ENCODE data around the gene GPR143.
"Not testable (repeated sequence)": the region's sequence is repeated elsewhere in the genome, so short reads cannot be mapped to it uniquely, and the experiment has no call there.

Gene GPR143

GRCh38 chrX:9785944-9786797, 20.5 kb upstream of the GPR143 start, which contains the start of gene SHROOM2:
SHROOM2 (plus strand) TSS chrX:9786429; CDS start chrX:9786546, 117 bp downstream.
- no peaks in the 10 kb centered on the region for H3K27me3 ChIP-seq (ENCODE audit: insufficient read depth, insufficient read length)
- peak within 1 kb of the TSS; percentile 89 for H3K9ac ChIP-seq (ENCODE audit: insufficient read length, low read depth)
- peaks cover 11% of the 10 kb centered on the region for H3K4me1 ChIP-seq (ENCODE audit: insufficient read depth, insufficient read length)
- H3K9me3 ChIP-seq (ENCODE audit: insufficient read depth, low read length), result peaks cover 8% of the 10 kb centered on the region; the same call in 1 of the 2 replicates
- DNase-seq (ENCODE audit: low read depth, low spot score), result no peak
- H3K4me3 ChIP-seq (ENCODE audit: insufficient read length, low read depth), result peak within 1 kb of the TSS; percentile 73
- TF ChIP-seq ZNF274 (IDR thresholded peaks at IDR 0.05; ENCODE audit: low read depth, low read length), result no peak
- TF ChIP-seq SUZ12 (IDR thresholded peaks at IDR 0.05; ENCODE audit: extremely low read depth, insufficient read depth, insufficient read length), result no peak
- no peak for TF ChIP-seq YY1 (IDR thresholded peaks at IDR 0.05; ENCODE audit: insufficient read depth, insufficient read length)
- H3K36me3 ChIP-seq (ENCODE audit: insufficient read depth, insufficient read length, low read length), result no peaks in the 10 kb centered on the region

- TF ChIP-seq SUZ12 (IDR thresholded peaks at IDR 0.05; ENCODE audit: extremely low read depth, insufficient read depth, insufficient read length), result no peak
- TF ChIP-seq ZNF274 (IDR thresholded peaks at IDR 0.05; ENCODE audit: low read depth, low read length), result no peak
- no peak for TF ChIP-seq YY1 (IDR thresholded peaks at IDR 0.05; ENCODE audit: insufficient read depth, insufficient read length)
- peak overlapping the region; percentile 74 for H3K9ac ChIP-seq (ENCODE audit: insufficient read length, low read depth)
Observed at GRCh38 chrX:9785254-9785943, 19.8 kb upstream of the GPR143 start.

GRCh38 chrX:9784332-9784731, 18.7 kb upstream of the GPR143 start:
- TF ChIP-seq ZNF274 (IDR thresholded peaks at IDR 0.05; ENCODE audit: low read depth, low read length), result no peak
- H3K4me3 ChIP-seq (ENCODE audit: insufficient read length, low read depth), result no peak overlapping the region
- DNase-seq (ENCODE audit: low read depth, low spot score), result no peak
- H3K4me1 ChIP-seq (ENCODE audit: insufficient read depth, insufficient read length), result peaks cover 4% of the 10 kb centered on the region
- peaks cover 8% of the 10 kb centered on the region; the same call in 1 of the 2 replicates for H3K9me3 ChIP-seq (ENCODE audit: insufficient read depth, low read length)
- H3K36me3 ChIP-seq (ENCODE audit: insufficient read depth, insufficient read length, low read length), result no peaks in the 10 kb centered on the region
- no peak overlapping the region for H3K9ac ChIP-seq (ENCODE audit: insufficient read length, low read depth)
- H3K27me3 ChIP-seq (ENCODE audit: insufficient read depth, insufficient read length), result no peaks in the 10 kb centered on the region

More at GRCh38 chrX:9785254-9785943, 19.8 kb upstream of the GPR143 start:
- Histone ChIP-seq H3K9me3 (ENCODE audit: insufficient read depth, low read length) (peaks cover 8% of the 10 kb centered on the region; the same call in 1 of the 2 replicates), H3K4me3 (ENCODE audit: insufficient read length, low read depth) (peak overlapping the region; percentile 55), H3K4me1 (ENCODE audit: insufficient read depth, insufficient read length) (peaks cover 9% of the 10 kb centered on the region), H3K36me3 (ENCODE audit: insufficient read depth, insufficient read length, low read length) (no peaks in the 10 kb centered on the region), H3K27me3 (ENCODE audit: insufficient read depth, insufficient read length) (no peaks in the 10 kb centered on the region)
- no peak for DNase-seq (ENCODE audit: low read depth, low spot score)

GRCh38 chrX:9781941-9782340, 16.3 kb upstream of the GPR143 start:
- H3K27me3 ChIP-seq (ENCODE audit: insufficient read depth, insufficient read length), result no peaks in the 10 kb centered on the region
- no peak overlapping the region for H3K9ac ChIP-seq (ENCODE audit: insufficient read length, low read depth)
- H3K4me3 ChIP-seq (ENCODE audit: insufficient read length, low read depth), result no peak overlapping the region
- H3K4me1 ChIP-seq (ENCODE audit: insufficient read depth, insufficient read length), result no peaks in the 10 kb centered on the region
- peaks cover 8% of the 10 kb centered on the region; the same call in 1 of the 2 replicates for H3K9me3 ChIP-seq (ENCODE audit: insufficient read depth, low read length)
- peaks cover 4% of the 10 kb centered on the region for H3K36me3 ChIP-seq (ENCODE audit: insufficient read depth, insufficient read length, low read length)
- no peak for TF ChIP-seq SUZ12 (IDR thresholded peaks at IDR 0.05; ENCODE audit: extremely low read depth, insufficient read depth, insufficient read length)
- no peak for TF ChIP-seq YY1 (IDR thresholded peaks at IDR 0.05; ENCODE audit: insufficient read depth, insufficient read length)
- no peak for TF ChIP-seq ZNF274 (IDR thresholded peaks at IDR 0.05; ENCODE audit: low read depth, low read length)
- DNase-seq (ENCODE audit: low read depth, low spot score), result no peak

GRCh38 chrX:9775930-9776329, 10.3 kb upstream of the GPR143 start:
- Histone ChIP-seq H3K9me3 (ENCODE audit: insufficient read depth, low read length) (no peaks in the 10 kb centered on the region), H3K27me3 (ENCODE audit: insufficient read depth, insufficient read length) (no peaks in the 10 kb centered on the region), H3K9ac (ENCODE audit: insufficient read length, low read depth) (no peak overlapping the region), H3K4me3 (ENCODE audit: insufficient read length, low read depth) (no peak overlapping the region), H3K4me1 (ENCODE audit: insufficient read depth, insufficient read length) (no peaks in the 10 kb centered on the region), H3K36me3 (ENCODE audit: insufficient read depth, insufficient read length, low read length) (peaks cover 4% of the 10 kb centered on the region)
- TF ChIP-seq SUZ12 (IDR thresholded peaks at IDR 0.05; ENCODE audit: extremely low read depth, insufficient read depth, insufficient read length) (no peak), ZNF274 (IDR thresholded peaks at IDR 0.05; ENCODE audit: low read depth, low read length) (no peak), YY1 (IDR thresholded peaks at IDR 0.05; ENCODE audit: insufficient read depth, insufficient read length) (no peak)
- no peak for DNase-seq (ENCODE audit: low read depth, low spot score)

- Histone ChIP-seq H3K27me3 (ENCODE audit: insufficient read depth, insufficient read length) (no peaks in the 10 kb centered on the region), H3K4me1 (ENCODE audit: insufficient read depth, insufficient read length) (no peaks in the 10 kb centered on the region), H3K9me3 (ENCODE audit: insufficient read depth, low read length) (no peaks in the 10 kb centered on the region), H3K9ac (ENCODE audit: insufficient read length, low read depth) (no peak overlapping the region), H3K4me3 (ENCODE audit: insufficient read length, low read depth) (no peak overlapping the region), H3K36me3 (ENCODE audit: insufficient read depth, insufficient read length, low read length) (no peaks in the 10 kb centered on the region)
- DNase-seq (ENCODE audit: low read depth, low spot score), result no peak
- TF ChIP-seq ZNF274 (IDR thresholded peaks at IDR 0.05; ENCODE audit: low read depth, low read length) (no peak), SUZ12 (IDR thresholded peaks at IDR 0.05; ENCODE audit: extremely low read depth, insufficient read depth, insufficient read length) (no peak), YY1 (IDR thresholded peaks at IDR 0.05; ENCODE audit: insufficient read depth, insufficient read length) (no peak)
Observed at GRCh38 chrX:9772943-9773342, 7.3 kb upstream of the GPR143 start.

GRCh38 chrX:9770319-9770718, 4.7 kb upstream of the GPR143 start:
- TF ChIP-seq ZNF274 (IDR thresholded peaks at IDR 0.05; ENCODE audit: low read depth, low read length), result no peak
- DNase-seq (ENCODE audit: low read depth, low spot score), result no peak
- Histone ChIP-seq H3K9ac (ENCODE audit: insufficient read length, low read depth) (no peak overlapping the region), H3K36me3 (ENCODE audit: insufficient read depth, insufficient read length, low read length) (no peaks in the 10 kb centered on the region), H3K4me1 (ENCODE audit: insufficient read depth, insufficient read length) (peaks cover 2% of the 10 kb centered on the region), H3K9me3 (ENCODE audit: insufficient read depth, low read length) (no peaks in the 10 kb centered on the region), H3K27me3 (ENCODE audit: insufficient read depth, insufficient read length) (no peaks in the 10 kb centered on the region), H3K4me3 (ENCODE audit: insufficient read length, low read depth) (no peak overlapping the region)

- DNase-seq (ENCODE audit: low read depth, low spot score), result not testable (repeated sequence)
Observed at GRCh38 chrX:9768321-9768839, 2.7 kb upstream of the GPR143 start.

More at GRCh38 chrX:9768321-9768839, 2.7 kb upstream of the GPR143 start:
- H3K4me3 ChIP-seq (ENCODE audit: insufficient read length, low read depth); H3K4me1 ChIP-seq (ENCODE audit: insufficient read depth, insufficient read length); H3K27me3 ChIP-seq (ENCODE audit: insufficient read depth, insufficient read length); H3K36me3 ChIP-seq (ENCODE audit: insufficient read depth, insufficient read length, low read length); H3K9me3 ChIP-seq (ENCODE audit: insufficient read depth, low read length); H3K9ac ChIP-seq (ENCODE audit: insufficient read length, low read depth): not testable (repeated sequence)
